H1 (cell line): ENCODE results near the gene GALNT17. TPM values are rescaled to one million over a fixed set of nuclear protein-coding genes. Genes with fewer than 3 reads are reported as not detected.

ENCODE experiments used
- CTCF ChIA-PET: fragments of 300-600 bp; sonication (Branson Sonifier 250); formaldehyde crosslinking; loops from one replicate; lab custom pipeline; 2021; ENCODE audit not compliant: partially characterized antibody; lab: Charles Lee
- POLR2A ChIA-PET: fragments of 300-600 bp; sonication (Branson Sonifier 250); formaldehyde crosslinking; loops from one replicate; lab custom pipeline; 2021; ENCODE audit warnings: inconsistent platforms; ENCODE audit not compliant: partially characterized antibody; lab: Charles Lee
- DNase-seq, 2 experiments: peaks; one replicate each; pipeline versions ENCODE4 v3.0.0 to v3.0.0-alpha.2; 2010 to 2022; ENCODE audit warnings: low spot score in 2 of 2, low read depth in 1 of 2, mixed read lengths in 1 of 2
- FAIRE-seq: peaks from 2 replicates; lab custom pipeline; 2011; peaks lifted over from hg19 to GRCh38; lab: Jason Lieb, UNC
- H2AFZ ChIP-seq: 2 replicates; pipeline ENCODE4 v1.8.1; 2012; ENCODE audit warnings: low read length, inconsistent platforms
- H2AK5ac ChIP-seq: 2 replicates; pipeline ENCODE4 v1.6.1; 2013; ENCODE audit warnings: low read depth, low read length
- H2BK120ac ChIP-seq: replicated peaks from 2 replicates; pipeline ENCODE3; 2013; ENCODE audit warnings: low read depth, low read length, inconsistent platforms
- H2BK12ac ChIP-seq: 2 replicates; pipeline ENCODE4 v1.6.1; 2013; ENCODE audit warnings: low read depth, low read length
- H2BK15ac ChIP-seq: 2 replicates; pipeline ENCODE4 v1.6.1; 2013; ENCODE audit warnings: low read length
- H2BK20ac ChIP-seq: 2 replicates; pipeline ENCODE4 v1.6.1; 2013; ENCODE audit warnings: low read length
- H2BK5ac ChIP-seq: 2 replicates; pipeline ENCODE4 v1.6.1; 2013; ENCODE audit warnings: low read depth, low read length
- H3K14ac ChIP-seq: 2 replicates; pipeline ENCODE4 v1.6.1; 2013; ENCODE audit warnings: inconsistent platforms; ENCODE audit not compliant: insufficient read length
- H3K18ac ChIP-seq: 2 replicates; pipeline ENCODE4 v1.6.1; 2013; ENCODE audit warnings: low read length; ENCODE audit errors: extremely low read depth
- H3K23ac ChIP-seq: 2 replicates; pipeline ENCODE4 v1.6.1; 2013; ENCODE audit warnings: inconsistent platforms; ENCODE audit not compliant: insufficient read length
- H3K23me2 ChIP-seq: 2 replicates; pipeline ENCODE4 v1.6.1; 2013; ENCODE audit warnings: low read depth, low read length
- H3K27ac ChIP-seq: 2 replicates; pipeline ENCODE4 v1.6.1; 2011; ENCODE audit warnings: low read depth, low read length, inconsistent platforms
- H3K27me3 ChIP-seq, 4 experiments: replicated peaks in 1 of 4; 1 replicate in 1 of 4; 2 replicates in 3 of 4; pipeline versions ENCODE4 v1.6.1 to v1.8.1; 2011 to 2013; ENCODE audit warnings: low read length in 3 of 4, mild to moderate bottlenecking in 3 of 4, inconsistent platforms in 2 of 4, mixed read lengths in 2 of 4, moderate library complexity in 1 of 4; ENCODE audit not compliant: control insufficient read depth in 3 of 4, insufficient read depth in 3 of 4; ENCODE audit errors: extremely low read depth in 1 of 4
- H3K36me3 ChIP-seq, 4 experiments: 2 replicates each; pipeline versions ENCODE4 v1.6.1 to v1.8.1; 2011 to 2013; ENCODE audit warnings: mild to moderate bottlenecking in 4 of 4, low read length in 3 of 4, moderate library complexity in 2 of 4, control low read depth in 1 of 4, inconsistent platforms in 1 of 4; ENCODE audit not compliant: insufficient read depth in 4 of 4, control insufficient read depth in 2 of 4
- H3K4ac ChIP-seq: replicated peaks from 2 replicates; pipeline ENCODE3; 2013; ENCODE audit warnings: low read length, low read depth, mixed read lengths, inconsistent platforms; ENCODE audit not compliant: insufficient read length
- H3K4me1 ChIP-seq, 4 experiments: replicated peaks in 1 of 4; 1 replicate in 1 of 4; 2 replicates in 3 of 4; pipeline versions ENCODE4 v1.6.1 to v1.8.1; 2011 to 2013; ENCODE audit warnings: low read length in 3 of 4, inconsistent platforms in 2 of 4, mixed read lengths in 1 of 4; ENCODE audit not compliant: insufficient read depth in 4 of 4, control insufficient read depth in 3 of 4
- H3K4me2 ChIP-seq, 2 experiments: 2 replicates each; pipeline versions ENCODE4 v1.6.1 to v1.8.1; 2011 to 2013; ENCODE audit warnings: low read depth in 2 of 2, low read length in 2 of 2, control low read depth in 1 of 2, inconsistent platforms in 1 of 2, mild to moderate bottlenecking in 1 of 2; ENCODE audit not compliant: insufficient read depth in 1 of 2
- H3K4me3 ChIP-seq, 4 experiments: fragments of 200-600, 300-600 bp in 1 of 4; sonication (generic), shearing (Covaris generic), sonication (Bioruptor Twin) in 1 of 4; 2 replicates each; pipeline versions ENCODE4 v1.5.1 to v1.8.1; 2011 to 2016; ENCODE audit warnings: low read length in 4 of 4, low read depth in 3 of 4, control low read depth in 2 of 4, inconsistent platforms in 2 of 4, mild to moderate bottlenecking in 2 of 4, mixed read lengths in 1 of 4, moderate library complexity in 1 of 4; ENCODE audit not compliant: insufficient read depth in 2 of 4; ENCODE audit errors: extremely low read depth in 1 of 4
- H3K56ac ChIP-seq: replicated peaks from 2 replicates; pipeline ENCODE3; 2013; ENCODE audit warnings: low read depth, mild to moderate bottlenecking, mixed read lengths, low read length, inconsistent platforms; ENCODE audit not compliant: insufficient read length
- H3K79me1 ChIP-seq: 2 replicates; pipeline ENCODE4 v1.6.1; 2013; ENCODE audit warnings: low read depth, low read length, control low read depth
- H3K79me2 ChIP-seq, 2 experiments: 2 replicates each; pipeline versions ENCODE4 v1.6.1 to v1.8.1; 2012 to 2013; ENCODE audit warnings: low read length in 2 of 2, mild to moderate bottlenecking in 2 of 2, inconsistent platforms in 1 of 2; ENCODE audit not compliant: insufficient read depth in 2 of 2, control insufficient read depth in 1 of 2
- H3K9ac ChIP-seq, 4 experiments: replicated peaks in 1 of 4; 1 replicate in 1 of 4; 2 replicates in 3 of 4; pipeline versions ENCODE4 v1.6.1 to v1.8.1; 2011 to 2013; ENCODE audit warnings: low read depth in 3 of 4, low read length in 3 of 4, control low read depth in 2 of 4, mild to moderate bottlenecking in 2 of 4, moderate library complexity in 2 of 4, inconsistent platforms in 1 of 4; ENCODE audit errors: extremely low read depth in 1 of 4
- H3K9me3 ChIP-seq, 2 experiments: 2 replicates each; pipeline versions ENCODE4 v1.6.1 to v1.8.1; 2012 to 2013; ENCODE audit warnings: mild to moderate bottlenecking in 2 of 2, moderate library complexity in 2 of 2, control low read depth in 1 of 2, inconsistent platforms in 1 of 2, low read depth in 1 of 2, low read length in 1 of 2, mixed read lengths in 1 of 2; ENCODE audit not compliant: insufficient read depth in 2 of 2
- H4K20me1 ChIP-seq, 2 experiments: replicated peaks in 1 of 2; 2 replicates each; pipeline versions ENCODE3 to v1.8.1; 2011 to 2013; ENCODE audit warnings: inconsistent platforms in 2 of 2, low read length in 2 of 2, mild to moderate bottlenecking in 1 of 2; ENCODE audit not compliant: insufficient read depth in 2 of 2, control insufficient read depth in 1 of 2
- H4K5ac ChIP-seq: 2 replicates; pipeline ENCODE4 v1.6.1; 2013; ENCODE audit warnings: low read length, low read depth, mixed read lengths, inconsistent platforms; ENCODE audit not compliant: insufficient read length
- H4K8ac ChIP-seq: 2 replicates; pipeline ENCODE4 v1.8.0; 2013; ENCODE audit warnings: mild to moderate bottlenecking, moderate library complexity, low read length, inconsistent platforms; ENCODE audit not compliant: insufficient read depth; ENCODE audit errors: extremely low read depth
- H4K91ac ChIP-seq: replicated peaks from 2 replicates; pipeline ENCODE3; 2013; ENCODE audit warnings: low read length, mixed read lengths, inconsistent platforms; ENCODE audit not compliant: insufficient read length
- ATF3 ChIP-seq: IDR thresholded peaks from 2 replicates; pipeline ENCODE4 v1.6.1; 2011; ENCODE audit warnings: low read depth, mild to moderate bottlenecking, low read length; ENCODE audit not compliant: insufficient read depth
- BRCA1 ChIP-seq: IDR thresholded peaks from 2 replicates; pipeline ENCODE4 v1.6.1; 2012; ENCODE audit warnings: low read depth, low read length, improper control_type of control experiment
- CBX8 ChIP-seq: fragments of 300-800, 300-1000 bp; sonication (generic); IDR thresholded peaks from 2 replicates; pipeline ENCODE4 v1.7.1; 2016; ENCODE audit warnings: low read depth, low read length, borderline replicate concordance
- CHD1 ChIP-seq: IDR thresholded peaks from 2 replicates; pipeline ENCODE4 v1.6.1; 2012; ENCODE audit warnings: low read depth, low read length, improper control_type of control experiment
- EGR1 ChIP-seq: IDR thresholded peaks from 2 replicates; pipeline ENCODE4 v1.6.1; 2011; ENCODE audit warnings: low read depth, low read length, borderline replicate concordance
- JUND ChIP-seq: IDR thresholded peaks from 2 replicates; pipeline ENCODE4 v1.6.1; 2011; ENCODE audit warnings: mild to moderate bottlenecking, improper control_type of control experiment, low read length
- MAFK ChIP-seq: IDR thresholded peaks from 2 replicates; pipeline ENCODE4 v1.6.1; 2012; ENCODE audit warnings: low read depth, mild to moderate bottlenecking, improper control_type of control experiment, low read length
- NRF1 ChIP-seq: IDR thresholded peaks from 2 replicates; pipeline ENCODE4 v1.6.1; 2011; ENCODE audit warnings: mild to moderate bottlenecking, low read depth, low read length, improper control_type of control experiment
- RAD21 ChIP-seq, 2 experiments: IDR thresholded peaks in 1 of 2; conservative IDR thresholded peaks in 1 of 2; 2 replicates each; pipeline ENCODE4 v1.6.1; 2011; ENCODE audit warnings: low read depth in 2 of 2, low read length in 2 of 2, improper control_type of control experiment in 1 of 2, inconsistent platforms in 1 of 2, mild to moderate bottlenecking in 1 of 2, moderate library complexity in 1 of 2
- RXRA ChIP-seq: IDR thresholded peaks from 2 replicates; pipeline ENCODE4 v1.6.1; 2011; ENCODE audit warnings: low read depth, mild to moderate bottlenecking, low read length, moderate library complexity; ENCODE audit not compliant: insufficient read depth
- SP2 ChIP-seq: IDR thresholded peaks from 2 replicates; pipeline ENCODE4 v1.6.1; 2012; ENCODE audit warnings: mild to moderate bottlenecking, low read length, inconsistent platforms
- TAF7 ChIP-seq: optimal IDR thresholded peaks from 2 replicates; pipeline ENCODE3; 2011; ENCODE audit warnings: low read depth, mild to moderate bottlenecking, inconsistent platforms, low read length, moderate library complexity, borderline replicate concordance
- WGBS, 2 experiments: shearing (Covaris generic) in 1 of 2; methylation state at CpG; one replicate each; pipeline versions ENCODE4 v1.1.6 to v1.1.7; 2013 to 2015; ENCODE audit warnings: low lambda C conversion rate in 2 of 2, mixed read lengths in 2 of 2, inconsistent platforms in 1 of 2, low coverage in 1 of 2, missing lambda C conversion rate in 1 of 2; ENCODE audit not compliant: insufficient replicate concordance in 2 of 2, insufficient coverage in 1 of 2, insufficient read length in 1 of 2; ENCODE audit errors: extremely low coverage in 1 of 2, missing lambda C conversion rate in 1 of 2; 5-methylcytosine and 5-hydroxymethylcytosine counted together
- polyA plus RNA-seq, 7 experiments: library from polyadenylated mRNA; depleted of rRNA in 3 of 7; stranded (reverse) in 5 of 7; unstranded in 2 of 7; fragments of >200 nt in 5 of 7; fragments of 200-250 nt in 2 of 7; gene quantifications; 1 replicate in 5 of 7; 2 replicates in 1 of 7; 4 replicates in 1 of 7; pipeline versions ENCODE4 v1.2.1 to v1.2.3, GENCODE V29; 2011 to 2013; ENCODE audit warnings: missing spikeins in 2 of 7, mixed read lengths in 2 of 7
- total RNA-seq: library from RNA; stranded (reverse); fragmentation: NEBNext Ultra II Directional; extraction: Animal tissue kit (Norgen Biotek cat#: 25700); gene quantifications from 2 replicates; pipeline ENCODE4 v1.2.1, GENCODE V29; 2021
- TF ChIP-seq, protein P1 (sequence below): IDR thresholded peaks from 2 replicates; pipeline ENCODE4 v1.6.1; 2012; ENCODE audit warnings: inconsistent platforms

Gene GALNT17
- total and polyA plus RNA-seq, 2 of the 8 experiments (the other 6 are each of a cell fraction or from before 2014, with no cell fraction given) = 37.7 to 47.0 TPM

GRCh38 chr7:71229699-71230098 lies 97.8 kb downstream of the GALNT17 start:
- H2BK5ac ChIP-seq = no peak overlapping the region
- H3K18ac ChIP-seq = no peak overlapping the region
- FAIRE-seq (no peak), DNase-seq (no peak)
- H4K5ac ChIP-seq = no peak overlapping the region
- H3K36me3 ChIP-seq = no peaks in the 10 kb centered on the region; a peak in 1 of 8 replicates
- no peak overlapping the region for H3K9ac ChIP-seq
- peaks cover 4 to 95% of the 10 kb centered on the region in 2 experiments for H3K79me2 ChIP-seq
- H3K23me2 ChIP-seq = no peaks in the 10 kb centered on the region
- no peaks in the 10 kb centered on the region for H3K4me1 ChIP-seq
- no peak overlapping the region for H2BK12ac ChIP-seq
- H2BK20ac ChIP-seq = no peak overlapping the region
- ChIA-PET POLR2A (no interaction called here), CTCF (interaction anchor here (1.9 kb wide), 1 partner anchor 12 kb away, joined by 4 read pairs; no protein-coding TSS in a partner anchor)
- H3K56ac ChIP-seq = no peak overlapping the region
- H2AFZ ChIP-seq = no peak overlapping the region
- no peak overlapping the region for H3K23ac ChIP-seq
- no peak overlapping the region for H2BK15ac ChIP-seq
- H4K91ac ChIP-seq = no peak overlapping the region
- no peak overlapping the region for H3K27ac ChIP-seq
- H3K79me1 ChIP-seq = peaks cover 12% of the 10 kb centered on the region
- H4K8ac ChIP-seq = no peak overlapping the region
- no peak overlapping the region for H3K4me2 ChIP-seq
- H2AK5ac ChIP-seq = no peak overlapping the region
- no peak overlapping the region for H3K4ac ChIP-seq
- no peak overlapping the region for H2BK120ac ChIP-seq
- peaks cover 0 to 4% of the 10 kb centered on the region in 2 experiments; a peak in 1 of 4 replicates for H3K9me3 ChIP-seq
- no peaks in the 10 kb centered on the region for H3K27me3 ChIP-seq
- H3K4me3 ChIP-seq = no peak overlapping the region
- peaks cover 0 to 2% of the 10 kb centered on the region in 2 experiments for H4K20me1 ChIP-seq
- H3K14ac ChIP-seq = no peak overlapping the region
- WGBS, 2 experiments = 86% methylated on average over 6 of the region's 6 CpGs; no CpG with 5 or more reads in 1 of the 2 experiments
- TF ChIP-seq, protein P1, sequence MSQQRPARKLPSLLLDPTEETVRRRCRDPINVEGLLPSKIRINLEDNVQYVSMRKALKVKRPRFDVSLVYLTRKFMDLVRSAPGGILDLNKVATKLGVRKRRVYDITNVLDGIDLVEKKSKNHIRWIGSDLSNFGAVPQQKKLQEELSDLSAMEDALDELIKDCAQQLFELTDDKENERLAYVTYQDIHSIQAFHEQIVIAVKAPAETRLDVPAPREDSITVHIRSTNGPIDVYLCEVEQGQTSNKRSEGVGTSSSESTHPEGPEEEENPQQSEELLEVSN = no peak
- TF ChIP-seq TAF7 = no peak
- no peak for TF ChIP-seq EGR1
- no peak for TF ChIP-seq SP2
- TF ChIP-seq CBX8 = no peak
- TF ChIP-seq BRCA1 = no peak
- no peak for TF ChIP-seq MAFK
- no peak for TF ChIP-seq NRF1
- no peak for TF ChIP-seq RAD21 (IDR thresholded peaks at IDR 0.05 in 1 of 2, conservative IDR thresholded peaks at IDR 0.05 in 1 of 2; ENCODE audit: low read depth in 2 of 2, low read length in 2 of 2)
- no peak for TF ChIP-seq RXRA
- no peak for TF ChIP-seq CHD1
- no peak for TF ChIP-seq ATF3
- TF ChIP-seq JUND = no peak
